GM21515 (cell line): Measurements from ENCODE around the gene TRIO.
"Not testable (repeated sequence)": the region's sequence is repeated elsewhere in the genome, so short reads cannot be mapped to it uniquely, and the experiment has no call there.

Experiments
- ATAC-seq: cut with Tn5 transposase; IDR thresholded peaks from one replicate; pipeline ENCODE4 v1.9.1; 2021; ENCODE audit not compliant: unreplicated experiment

TRIO gene

DNA sequence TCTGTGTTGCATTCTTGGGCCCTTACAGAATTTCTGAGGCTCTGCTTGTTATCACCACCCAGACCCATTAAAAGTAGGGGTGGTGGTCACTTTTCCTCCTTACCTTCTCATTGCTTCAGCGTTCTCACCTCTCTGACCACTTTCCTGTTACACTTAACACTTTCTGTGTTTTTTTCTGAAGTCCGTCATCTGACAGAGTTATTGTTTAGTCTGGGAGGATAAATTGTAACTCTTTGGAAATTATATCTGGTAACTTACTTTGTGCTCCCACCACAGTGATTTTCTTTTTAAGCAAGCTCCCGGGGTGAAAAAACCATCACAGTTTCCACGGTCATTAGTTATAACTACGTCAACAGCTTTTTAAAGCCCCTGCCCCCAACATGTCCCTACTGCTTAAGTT lies 227.2 kb downstream of the TRIO start:
- no peak for ATAC-seq

DNA sequence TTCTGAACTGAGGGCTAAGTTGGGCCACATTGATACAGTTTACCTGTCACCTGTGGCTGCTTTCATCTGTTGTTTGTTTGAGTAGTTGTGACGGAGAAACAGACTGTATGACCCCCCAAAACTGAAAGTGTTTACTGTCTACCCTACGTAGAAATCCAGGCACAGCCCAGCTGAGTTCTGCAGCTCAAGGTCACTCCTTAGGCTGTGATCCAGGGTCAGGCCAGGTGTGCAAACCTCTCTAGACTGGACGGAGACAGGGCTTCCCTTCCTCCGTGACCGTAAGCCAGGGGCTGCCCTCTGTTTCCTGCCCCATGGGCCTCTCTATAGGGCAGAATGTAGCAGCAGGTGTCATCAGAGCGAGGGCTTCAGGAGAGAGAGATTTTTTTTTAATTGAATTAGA lies 230.5 kb downstream of the TRIO start:
- no peak for ATAC-seq

DNA sequence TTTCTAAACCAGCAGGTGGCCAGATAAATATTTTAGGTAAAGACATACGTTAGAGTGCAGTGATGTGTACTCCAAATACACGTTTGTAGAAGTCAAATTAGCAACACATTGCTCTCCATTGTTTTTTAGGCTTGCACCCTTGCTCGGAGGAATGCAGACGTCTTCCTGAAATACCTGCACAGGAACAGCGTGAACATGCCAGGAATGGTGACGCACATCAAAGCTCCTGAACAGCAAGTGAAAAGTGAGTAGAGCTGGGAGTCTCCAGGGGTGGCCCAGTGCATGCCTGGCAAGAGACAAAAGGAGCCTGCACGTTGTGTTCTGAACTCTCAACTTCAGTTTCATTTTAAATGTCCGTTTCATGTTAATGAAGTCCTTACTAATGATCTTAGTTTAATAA lies 231.0 kb downstream of the TRIO start:
- ATAC-seq: no peak

DNA sequence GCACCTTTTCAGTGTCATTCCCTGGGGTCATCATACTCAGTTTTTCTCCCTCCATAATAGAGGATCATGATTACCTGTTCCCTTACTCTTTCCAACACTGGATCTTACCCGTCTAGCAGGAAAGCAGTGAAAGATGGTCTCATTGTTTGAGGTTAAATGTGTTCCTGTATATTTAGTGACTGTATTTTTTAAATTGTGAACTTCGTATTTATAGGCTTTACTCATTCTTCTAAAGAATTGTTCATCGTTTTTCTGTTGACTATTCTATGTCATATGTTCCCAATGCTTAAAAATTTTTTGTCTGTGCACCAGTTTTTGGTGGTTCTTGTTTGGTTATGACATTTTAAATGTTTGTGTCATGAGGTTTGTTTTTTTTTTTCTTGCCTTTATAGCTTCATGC lies 233.6 kb downstream of the TRIO start:
- ATAC-seq: no peak

DNA sequence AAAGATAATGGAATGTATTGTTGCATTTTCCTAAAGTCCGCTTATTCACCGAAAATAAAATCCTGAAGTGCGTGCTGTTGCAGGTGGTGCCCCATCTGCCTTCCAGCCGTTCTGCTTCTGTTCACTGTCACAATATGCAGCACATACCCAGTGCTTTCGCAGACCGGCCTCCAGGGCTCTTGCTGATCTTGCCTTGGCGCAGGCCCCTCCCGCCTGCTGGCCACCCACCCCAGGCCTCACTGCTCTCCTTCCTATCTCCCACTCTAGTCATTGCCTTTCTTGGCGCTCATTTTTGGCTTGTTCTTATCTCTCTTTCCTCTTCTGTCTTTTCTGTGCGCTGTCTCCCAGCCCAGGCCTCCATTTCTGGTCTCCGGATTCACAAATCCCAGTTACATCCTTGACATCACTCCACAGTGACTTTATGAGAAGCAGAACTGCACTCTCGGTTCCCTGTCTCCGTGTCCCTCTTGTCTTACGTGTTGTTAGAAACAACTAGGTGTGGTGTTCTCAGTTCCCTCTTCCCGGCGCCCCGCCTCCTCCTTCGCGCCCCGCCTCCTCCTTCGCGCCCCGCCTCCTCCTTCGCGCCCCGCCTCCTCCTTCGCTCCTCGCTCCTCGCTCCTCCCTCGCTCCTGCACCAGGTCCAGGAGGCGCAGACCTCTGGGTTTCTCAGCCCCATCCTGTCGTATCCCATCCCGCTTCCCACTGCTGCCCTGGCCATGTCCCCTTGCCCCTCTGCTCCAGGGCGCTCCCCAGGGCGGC lies 236.8 kb downstream of the TRIO start:
- ATAC-seq: no peak

DNA sequence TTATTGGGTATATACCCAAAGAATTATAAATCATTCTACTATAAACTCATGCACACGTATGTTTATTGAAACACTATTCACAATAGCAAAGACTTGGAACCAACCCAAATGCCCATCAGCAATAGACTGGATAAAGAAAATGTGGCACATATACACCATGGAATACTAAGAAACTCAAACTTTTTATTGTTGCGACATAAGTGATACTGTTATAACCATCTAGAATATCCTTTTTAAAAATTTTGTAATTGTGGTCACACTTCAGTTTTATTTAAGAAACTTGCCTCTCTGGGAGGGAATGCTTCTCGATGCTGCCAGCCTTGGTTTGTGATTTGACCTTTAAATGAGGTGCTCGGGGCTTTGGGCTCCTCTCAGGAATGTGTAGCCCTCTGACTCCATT lies 237.6 kb downstream of the TRIO start:
- ATAC-seq: no peak

DNA sequence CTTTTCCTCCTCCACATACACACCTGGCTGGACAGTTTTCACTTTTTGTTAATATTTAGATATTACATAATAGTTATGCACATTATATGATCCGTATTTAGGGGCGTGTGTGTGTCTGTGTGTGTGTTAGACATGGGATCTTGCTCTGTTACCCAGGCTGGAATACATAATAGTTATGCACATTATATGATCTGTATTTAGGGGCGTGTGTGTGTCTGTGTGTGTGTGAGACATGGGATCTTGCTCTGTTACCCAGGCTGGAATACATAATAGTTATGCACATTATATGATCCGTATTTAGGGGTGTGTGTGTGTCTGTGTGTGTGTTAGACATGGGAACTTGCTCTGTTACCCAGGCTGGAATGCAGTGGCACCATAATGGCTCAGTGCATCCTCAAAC lies 239.5 kb downstream of the TRIO start:
- ATAC-seq: no peak

DNA sequence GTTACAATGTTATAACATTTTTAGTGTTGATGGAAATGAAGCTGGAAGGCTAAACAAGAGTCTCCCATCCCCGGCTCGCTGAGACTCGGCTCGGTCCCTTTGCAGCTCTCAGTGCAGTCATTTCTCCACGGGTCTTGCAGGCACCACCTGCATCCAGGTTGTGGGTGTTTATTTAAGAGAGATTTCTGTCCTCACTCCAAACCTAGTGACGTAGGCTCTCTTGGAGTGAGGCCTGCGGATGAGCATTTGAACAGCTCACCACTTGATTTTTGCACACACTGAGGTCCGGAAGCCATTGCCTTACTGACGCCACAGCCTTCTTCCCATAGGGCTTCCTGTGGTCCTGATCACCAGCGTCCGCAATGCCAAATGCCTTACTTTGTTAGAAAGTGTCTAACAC lies 240.8 kb downstream of the TRIO start:
- ATAC-seq: no peak

DNA sequence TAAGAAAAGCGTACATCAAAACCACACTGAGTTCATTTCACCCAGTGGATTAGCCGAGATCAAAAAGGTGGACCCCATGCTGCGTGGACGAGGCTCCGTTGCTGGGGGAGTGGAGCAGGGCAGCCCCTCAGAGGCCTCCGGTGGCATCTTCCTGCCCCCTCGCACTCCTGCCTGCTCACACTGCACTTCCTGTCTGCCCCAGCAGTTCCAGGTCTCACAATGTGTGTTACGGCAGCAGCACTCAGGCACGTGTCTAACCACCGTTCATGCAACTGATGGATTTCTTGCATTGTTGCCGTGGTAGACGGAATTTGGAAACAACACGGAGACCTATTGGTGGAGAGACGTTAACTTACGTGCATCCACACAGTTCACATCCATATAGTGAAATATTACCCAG lies 241.9 kb downstream of the TRIO start:
- ATAC-seq: no peak

DNA sequence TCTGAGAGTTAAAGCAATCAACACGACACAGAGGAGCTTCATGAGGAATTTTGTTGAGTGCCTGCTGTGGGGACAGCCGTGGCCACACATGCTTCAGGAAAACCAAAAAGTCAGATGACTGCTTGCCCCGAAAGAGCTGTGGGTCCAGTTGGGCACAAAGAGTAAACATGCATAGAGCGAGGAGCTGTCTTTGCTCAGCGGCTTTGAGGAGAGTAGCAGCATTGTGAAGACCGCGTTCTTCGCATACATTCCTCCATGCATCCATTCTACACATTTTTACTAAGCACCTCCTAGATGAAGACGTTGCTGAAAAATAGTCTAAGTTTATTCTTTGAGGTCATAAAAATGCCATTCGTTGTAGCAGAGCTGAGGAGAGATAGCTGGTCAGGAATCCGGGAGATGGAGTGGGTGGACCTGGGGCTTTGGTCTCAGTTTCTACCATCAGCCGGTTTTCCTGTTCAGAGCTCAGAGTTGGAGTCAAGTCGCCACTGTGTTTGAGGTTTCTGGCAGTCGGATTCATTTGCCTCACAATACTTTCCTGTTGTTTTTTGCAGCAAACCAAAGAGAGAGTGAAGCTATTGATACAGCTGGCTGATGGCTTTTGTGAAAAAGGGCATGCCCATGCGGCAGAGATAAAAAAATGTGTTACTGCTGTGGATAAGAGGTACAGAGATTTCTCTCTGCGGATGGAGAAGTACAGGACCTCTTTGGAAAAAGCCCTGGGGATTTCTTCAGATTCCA lies 243.9 kb downstream of the TRIO start:
- no peak for ATAC-seq

DNA sequence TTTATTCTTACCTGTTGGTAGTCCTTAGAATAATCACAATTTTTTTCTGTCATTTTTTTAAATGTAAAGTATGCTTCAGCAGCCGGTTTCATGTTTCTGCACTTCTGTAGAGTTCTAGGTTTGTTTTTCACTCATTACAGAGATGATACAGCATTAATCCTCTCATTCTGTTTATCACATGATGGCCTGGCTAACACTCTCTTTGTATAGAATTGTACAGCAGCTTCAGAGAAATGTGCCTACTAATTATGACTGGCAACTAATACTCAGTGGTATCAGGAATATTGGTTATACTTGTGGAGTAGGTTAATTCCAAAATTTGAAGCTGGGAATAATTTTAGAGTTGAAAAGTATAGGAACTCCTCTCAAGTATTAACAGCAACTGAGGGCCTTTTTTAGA lies 245.6 kb downstream of the TRIO start:
- ATAC-seq: no peak

DNA sequence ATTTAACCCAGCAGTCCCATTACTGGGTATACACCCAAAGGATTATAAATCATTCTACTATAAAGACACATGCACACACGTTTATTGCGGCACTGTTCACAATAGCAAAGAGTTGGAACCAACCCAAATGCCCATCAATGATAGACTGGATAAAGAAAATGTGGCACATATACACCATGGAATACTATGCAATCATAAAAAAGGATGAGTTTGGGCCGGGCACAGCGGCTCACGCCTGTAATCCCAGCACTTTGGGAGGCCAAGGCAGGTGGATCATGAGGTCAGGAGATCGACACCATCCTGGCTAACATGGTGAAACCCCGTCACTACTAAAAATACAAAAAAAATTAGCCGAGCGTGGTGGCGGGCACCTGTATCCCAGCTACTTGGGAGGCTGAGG lies 249.4 kb downstream of the TRIO start:
- ATAC-seq: not testable (repeated sequence)

DNA sequence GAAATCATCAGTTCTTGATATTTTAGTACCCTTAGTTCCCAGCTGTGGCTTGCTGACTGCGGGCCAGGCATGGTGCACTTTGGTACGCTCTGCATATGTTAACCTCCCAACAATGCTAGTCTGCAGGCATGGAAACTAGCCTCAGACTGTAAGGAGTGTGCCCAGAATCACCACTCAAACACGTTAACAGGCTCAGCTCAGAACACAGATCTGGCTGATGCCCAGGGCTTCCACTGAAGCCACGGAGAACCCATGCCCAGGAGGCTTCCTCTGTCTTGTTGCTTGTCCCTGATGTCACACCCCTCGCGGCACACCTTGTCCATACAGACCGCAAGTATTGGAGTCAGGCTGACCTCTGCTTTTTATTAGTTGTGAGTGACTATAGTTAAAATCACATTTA lies 251.2 kb downstream of the TRIO start:
- ATAC-seq: no peak

DNA sequence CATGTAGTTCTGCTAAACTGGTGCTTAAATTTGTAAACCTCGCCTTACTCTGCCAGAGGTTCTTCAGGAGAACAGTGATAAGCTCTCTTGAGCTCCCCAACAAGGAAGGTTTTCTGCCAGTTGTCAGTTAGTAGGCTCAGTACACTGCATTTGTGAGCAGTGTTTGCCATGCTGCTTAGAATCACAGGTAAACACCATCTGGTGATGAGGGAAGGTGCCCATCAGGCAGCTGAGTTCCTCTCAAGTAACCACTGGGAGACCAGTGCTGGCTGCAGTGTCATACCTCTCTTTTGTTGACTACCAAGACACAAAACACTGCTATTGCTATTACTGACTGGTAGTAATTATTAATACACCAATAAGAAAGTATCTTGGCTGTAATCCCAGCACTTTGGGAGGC lies 252.3 kb downstream of the TRIO start:
- no peak for ATAC-seq

DNA sequence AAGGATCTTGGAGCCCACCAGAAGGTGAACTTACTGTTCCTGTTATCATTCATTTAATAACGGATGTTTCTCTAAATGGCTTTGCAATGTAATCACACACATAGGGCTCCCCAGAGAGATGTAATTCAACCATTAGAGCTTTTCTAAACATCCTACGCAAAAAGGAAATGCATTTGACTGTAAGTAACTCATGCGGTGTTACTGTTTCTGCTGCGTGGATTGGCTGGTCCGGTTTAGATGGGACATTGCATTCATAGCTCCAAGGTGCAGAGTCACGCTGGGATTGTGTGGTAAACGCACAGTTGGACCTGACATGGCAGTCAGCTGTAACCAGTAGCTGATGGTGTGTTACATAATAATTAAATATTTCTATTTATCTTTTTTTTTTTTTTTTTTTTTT lies 252.9 kb downstream of the TRIO start:
- no peak for ATAC-seq

DNA sequence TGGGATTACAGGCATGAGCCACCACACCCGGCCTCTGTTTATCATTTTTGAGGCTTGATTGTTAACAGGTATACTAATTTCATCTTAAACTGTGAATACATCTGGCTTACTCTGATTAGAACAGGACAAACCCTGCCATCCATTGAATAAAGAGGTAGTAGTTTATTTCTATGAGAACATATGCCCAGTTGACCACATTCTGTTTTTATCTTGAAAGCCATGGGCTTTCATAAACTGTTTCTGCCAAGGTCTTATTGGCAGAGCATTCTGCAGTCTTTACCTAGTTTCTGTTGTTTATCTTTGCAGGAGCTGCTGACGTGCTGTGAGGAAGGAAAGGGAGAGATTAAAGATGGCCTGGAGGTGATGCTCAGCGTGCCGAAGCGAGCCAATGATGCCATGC lies 253.6 kb downstream of the TRIO start:
- no peak for ATAC-seq

DNA sequence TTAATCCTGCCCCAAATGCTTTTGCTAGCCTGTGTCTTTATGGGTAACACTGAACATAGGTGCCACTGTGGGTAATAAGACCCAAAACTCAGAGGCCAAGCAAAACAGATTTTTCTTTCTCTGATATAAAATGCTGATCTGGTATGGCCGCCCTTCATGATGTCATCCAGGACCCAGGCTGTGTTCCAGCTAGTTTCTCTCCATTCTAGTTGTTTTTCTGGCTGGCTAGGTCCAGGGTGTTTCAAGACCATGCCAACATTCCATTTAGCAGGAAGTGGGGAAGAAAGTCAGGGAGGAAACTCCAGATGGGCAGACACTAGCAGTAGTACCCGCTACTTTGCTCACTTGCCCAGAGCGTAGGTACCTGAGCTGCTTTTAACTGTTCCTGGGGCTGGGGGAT lies 254.6 kb downstream of the TRIO start:
- no peak for ATAC-seq

DNA sequence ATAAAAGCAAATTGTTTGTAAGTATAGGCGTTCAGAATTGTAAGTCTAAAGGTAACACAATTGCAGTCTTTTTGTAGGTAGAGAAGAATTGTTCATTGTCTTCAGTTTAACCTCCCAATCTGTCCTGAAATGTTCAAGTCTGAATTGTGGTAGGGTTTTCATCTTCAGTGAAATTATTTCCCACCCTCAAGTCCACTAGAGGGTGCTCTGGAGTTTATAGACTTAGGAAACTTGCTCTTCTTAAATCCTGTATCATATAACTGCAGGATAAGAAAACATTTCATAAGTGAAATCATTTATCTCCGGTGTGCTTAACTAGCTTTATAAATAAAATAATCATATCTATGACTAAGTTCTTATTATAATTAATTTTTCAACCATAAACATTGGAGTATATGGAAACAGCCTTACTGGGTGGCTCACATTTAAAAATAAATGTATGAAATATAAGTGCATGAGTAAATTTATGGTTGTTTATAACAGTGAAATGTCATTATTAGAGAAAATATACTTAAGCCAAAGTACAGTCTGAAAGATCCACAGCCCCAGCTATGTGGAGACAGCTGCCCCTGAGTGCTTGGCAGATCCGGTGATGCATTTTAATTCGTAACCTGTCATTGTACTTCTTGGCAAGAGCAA lies 256.0 kb downstream of the TRIO start:
- no peak for ATAC-seq

DNA sequence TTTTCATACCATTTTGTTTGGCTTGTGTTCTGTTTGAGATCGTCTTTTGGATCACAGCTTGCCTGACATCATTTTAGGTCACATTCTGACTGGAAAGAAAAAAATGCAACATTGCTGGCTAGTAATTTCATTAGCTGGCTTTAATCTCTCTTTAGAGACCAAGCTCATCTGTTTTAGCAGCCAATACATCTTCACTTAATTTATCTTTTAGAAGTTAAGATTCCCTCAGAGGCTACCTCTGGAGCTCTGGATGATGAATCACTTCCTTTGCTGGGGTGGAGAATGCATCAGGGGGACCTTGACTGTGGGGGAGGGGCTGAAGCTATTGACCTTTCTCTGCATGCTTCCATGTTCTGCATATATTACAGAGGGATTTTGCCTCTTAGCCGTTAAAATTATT lies 256.9 kb downstream of the TRIO start:
- ATAC-seq: no peak

DNA sequence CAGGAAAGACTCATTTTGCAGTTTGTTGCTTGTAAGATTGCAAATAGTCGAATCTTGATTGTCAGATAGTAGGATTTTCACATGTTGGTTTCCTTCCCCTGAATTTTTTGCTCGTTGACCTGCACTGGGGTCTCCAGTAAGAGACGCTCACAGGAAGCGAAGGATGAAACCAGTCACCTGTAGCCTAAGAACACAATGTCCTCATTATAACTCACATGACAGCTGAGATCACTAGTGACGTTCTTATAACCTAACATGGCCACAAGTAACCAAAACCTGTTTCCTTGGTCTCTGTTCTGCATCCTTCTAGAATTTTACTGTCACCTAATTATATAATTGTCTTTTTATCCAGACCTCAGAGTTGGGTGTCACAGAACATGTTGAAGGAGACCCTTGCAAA lies 257.5 kb downstream of the TRIO start:
- ATAC-seq: no peak

DNA sequence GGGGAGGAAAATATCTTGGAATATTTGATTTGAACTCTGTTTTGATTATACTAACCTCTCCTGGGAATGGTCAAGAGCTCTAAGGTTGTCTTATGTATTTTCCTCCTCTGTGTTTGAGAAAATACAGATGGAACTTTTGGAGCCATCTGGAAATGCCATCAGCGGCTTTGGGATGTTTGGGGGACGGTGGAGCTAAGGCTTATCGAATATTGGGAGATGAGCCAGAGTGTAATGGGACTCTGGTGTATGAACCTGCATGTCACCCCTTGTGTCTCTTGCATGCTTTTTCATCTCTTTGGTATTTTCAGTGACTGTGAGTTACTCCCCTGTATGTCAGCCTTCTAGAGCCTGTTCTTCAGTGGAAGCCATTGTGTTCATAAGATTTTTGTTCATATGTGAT lies 258.5 kb downstream of the TRIO start:
- ATAC-seq: no peak

DNA sequence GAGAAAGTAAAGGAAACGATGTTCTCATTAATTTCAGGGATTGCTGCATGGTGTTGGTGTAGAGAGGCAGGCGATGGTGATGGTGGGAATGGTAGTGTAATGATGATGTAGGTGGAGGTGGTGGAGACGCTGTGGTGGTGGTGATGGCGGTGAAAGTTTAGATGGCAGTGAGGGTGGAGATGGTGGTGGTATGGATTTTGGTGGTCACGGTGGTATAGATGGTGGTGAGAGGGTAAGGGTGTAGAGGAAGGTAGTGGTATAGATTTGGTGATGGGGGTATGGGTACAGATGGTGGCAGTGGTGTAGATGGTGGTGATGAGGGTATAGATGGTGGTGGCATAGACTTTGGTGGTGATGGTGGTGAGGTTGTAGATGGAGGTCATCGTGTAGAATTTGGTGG lies 259.3 kb downstream of the TRIO start:
- ATAC-seq: no peak
